GM23338 (cell line): Measurements from ENCODE around the gene COL1A2. TPM values are rescaled to one million over a fixed set of nuclear protein-coding genes. Genes with fewer than 3 reads are reported as not detected.
A peak's percentile ranks its signal among the peaks of the same experiment; 100 is the strongest.

Experiments
- ATAC-seq: fragments of 200-7000 bp; cut with Tn5 transposase; 3 replicates; pipeline ENCODE4 v1.9.1; 2020
- DNase-seq: peaks from one replicate; pipeline ENCODE4 v3.0.0-alpha.2; 2015; ENCODE audit warnings: low spot score
- H2AFZ ChIP-seq: fragments of 200-600 bp; sonication (generic); 2 replicates; pipeline ENCODE4 v1.8.0; 2016; ENCODE audit warnings: antibody characterized with exemption, mild to moderate bottlenecking, moderate library complexity
- H3F3A ChIP-seq: fragments of 200-600 bp; sonication (generic); replicated peaks from 2 replicates; pipeline ENCODE4 v1.8.0; 2017; ENCODE audit warnings: antibody characterized with exemption, mixed run types, low read depth
- H3K27ac ChIP-seq: fragments of 200-600 bp; sonication (generic); 2 replicates; pipeline ENCODE4 v1.6.1; 2016; ENCODE audit warnings: low read depth
- H3K27me3 ChIP-seq: fragments of 200-600 bp; sonication (generic); 2 replicates; pipeline ENCODE4 v1.8.0; 2016; ENCODE audit warnings: mild to moderate bottlenecking, mixed run types, moderate library complexity; ENCODE audit not compliant: insufficient read depth
- H3K36me3 ChIP-seq: fragments of 200-600 bp; sonication (generic); 2 replicates; pipeline ENCODE4 v1.8.0; 2016; ENCODE audit warnings: mild to moderate bottlenecking; ENCODE audit not compliant: insufficient read depth
- H3K4me1 ChIP-seq: fragments of 200-600 bp; sonication (generic); 2 replicates; pipeline ENCODE4 v1.8.0; 2016; ENCODE audit warnings: mild to moderate bottlenecking, moderate library complexity; ENCODE audit not compliant: insufficient read depth
- H3K4me2 ChIP-seq: fragments of 200-600 bp; sonication (generic); 2 replicates; pipeline ENCODE4 v1.7.1; 2017; ENCODE audit warnings: mixed run types
- H3K4me3 ChIP-seq: fragments of 200-600 bp; sonication (generic); 2 replicates; pipeline ENCODE4 v1.6.1; 2016; ENCODE audit warnings: mixed run types
- H3K79me2 ChIP-seq: fragments of 200-600 bp; sonication (generic); replicated peaks from 2 replicates; pipeline ENCODE4 v1.8.0; 2017; ENCODE audit warnings: mild to moderate bottlenecking; ENCODE audit not compliant: insufficient read depth
- H3K9me2 ChIP-seq: fragments of 200-600 bp; sonication (generic); 2 replicates; pipeline ENCODE4 v1.8.0; 2017; ENCODE audit not compliant: insufficient read depth
- H4K20me1 ChIP-seq: fragments of 200-600 bp; sonication (generic); replicated peaks from 2 replicates; pipeline ENCODE4 v1.8.0; 2017; ENCODE audit warnings: mild to moderate bottlenecking; ENCODE audit not compliant: insufficient read depth
- H3K27ac Mint-ChIP-seq: 2 replicates; pipeline ENCODE4 v1.8.0; 2020; ENCODE audit warnings: inconsistent platforms, mild to moderate bottlenecking, moderate library complexity, mixed read lengths
- H3K27me3 Mint-ChIP-seq: 3 replicates; pipeline ENCODE4 v1.8.0; 2022; ENCODE audit warnings: low read depth, mild to moderate bottlenecking, moderate library complexity, mixed read lengths, inconsistent platforms; ENCODE audit not compliant: insufficient read depth, poor library complexity
- H3K36me3 Mint-ChIP-seq: 3 replicates; pipeline ENCODE4 v1.8.0; 2021; ENCODE audit warnings: low read depth, mild to moderate bottlenecking, inconsistent platforms, moderate library complexity, mixed read lengths
- H3K4me1 Mint-ChIP-seq: 3 replicates; pipeline ENCODE4 v1.8.0; 2020; ENCODE audit warnings: mild to moderate bottlenecking, inconsistent platforms, mixed read lengths
- H3K4me3 Mint-ChIP-seq: 3 replicates; pipeline ENCODE4 v1.8.0; 2021; ENCODE audit warnings: moderate library complexity, mild to moderate bottlenecking, inconsistent platforms, mixed read lengths
- H3K9me3 Mint-ChIP-seq: 3 replicates; pipeline ENCODE4 v1.8.0; 2020; ENCODE audit warnings: moderate library complexity, mild to moderate bottlenecking, inconsistent platforms, mixed read lengths
- ETS1 ChIP-seq: IDR thresholded peaks from 2 replicates; pipeline ENCODE4 v1.6.1; 2016; ENCODE audit warnings: antibody characterized with exemption
- EZH2 ChIP-seq: fragments of 200-600 bp; sonication (generic); IDR thresholded peaks from one replicate; pipeline ENCODE4 v1.8.0; 2017; ENCODE audit warnings: antibody characterized with exemption, mild to moderate bottlenecking, low read depth; ENCODE audit not compliant: unreplicated experiment
- EZH2phosphoT487 ChIP-seq: fragments of 200-600 bp; sonication (generic); IDR thresholded peaks from one replicate; pipeline ENCODE4 v1.8.1; 2018; ENCODE audit warnings: antibody characterized with exemption; ENCODE audit not compliant: unreplicated experiment
- NANOG ChIP-seq: IDR thresholded peaks from 2 replicates; pipeline ENCODE4 v1.6.1; 2016; ENCODE audit warnings: antibody characterized with exemption, borderline replicate concordance
- POLR2AphosphoS5 ChIP-seq: IDR thresholded peaks from 2 replicates; pipeline ENCODE4 v1.6.1; 2016; ENCODE audit warnings: antibody characterized with exemption, low read depth
- ZNF114 ChIP-seq: fragments of 250-450 bp; sonication (Bioruptor Pico); IDR thresholded peaks from 2 replicates; pipeline ENCODE4 v1.5.0; 2020; ENCODE audit warnings: mild to moderate bottlenecking, moderate library complexity
- ZNF331 ChIP-seq: fragments of 250-450 bp; sonication (Bioruptor Pico); IDR thresholded peaks from 2 replicates; pipeline ENCODE4 v1.5.0; 2020; ENCODE audit warnings: low read depth, mild to moderate bottlenecking, moderate library complexity
- polyA plus RNA-seq: library from polyadenylated mRNA; unstranded; fragments of >200 nt; fragmentation: Nextera tagmentation; extraction: Ambion mirVana; gene quantifications from 2 replicates; pipeline ENCODE4 v1.2.1, GENCODE V29; 2016
- total RNA-seq: library from RNA; depleted of rRNA; stranded (reverse); fragments of >200 nt; shearing (Covaris generic); gene quantifications from 2 replicates; pipeline ENCODE4 v1.2.3, GENCODE V29; 2014
- TF ChIP-seq, protein P1 (sequence below): IDR thresholded peaks from one replicate; pipeline ENCODE4 v1.6.1; 2018; ENCODE audit warnings: antibody characterized with exemption; ENCODE audit not compliant: unreplicated experiment
- TF ChIP-seq, protein P2 (sequence below), 2 experiments: fragments of 200-600 bp in 1 of 2; sonication (generic) in 1 of 2; conservative IDR thresholded peaks; 2 replicates each; pipeline versions ENCODE4 v1.5.1 to v1.6.1; 2016 to 2017; ENCODE audit warnings: antibody characterized with exemption in 2 of 2, low read depth in 2 of 2, mild to moderate bottlenecking in 2 of 2, moderate library complexity in 1 of 2

COL1A2 gene
- total and polyA plus RNA-seq, 2 experiments from 2014 or later, result 32.0 to 67.0 TPM

- H3K36me3 ChIP-seq, result no peaks in the 10 kb centered on the region
- no peak overlapping the region for H3K27ac ChIP-seq
- TF ChIP-seq, protein P1, sequence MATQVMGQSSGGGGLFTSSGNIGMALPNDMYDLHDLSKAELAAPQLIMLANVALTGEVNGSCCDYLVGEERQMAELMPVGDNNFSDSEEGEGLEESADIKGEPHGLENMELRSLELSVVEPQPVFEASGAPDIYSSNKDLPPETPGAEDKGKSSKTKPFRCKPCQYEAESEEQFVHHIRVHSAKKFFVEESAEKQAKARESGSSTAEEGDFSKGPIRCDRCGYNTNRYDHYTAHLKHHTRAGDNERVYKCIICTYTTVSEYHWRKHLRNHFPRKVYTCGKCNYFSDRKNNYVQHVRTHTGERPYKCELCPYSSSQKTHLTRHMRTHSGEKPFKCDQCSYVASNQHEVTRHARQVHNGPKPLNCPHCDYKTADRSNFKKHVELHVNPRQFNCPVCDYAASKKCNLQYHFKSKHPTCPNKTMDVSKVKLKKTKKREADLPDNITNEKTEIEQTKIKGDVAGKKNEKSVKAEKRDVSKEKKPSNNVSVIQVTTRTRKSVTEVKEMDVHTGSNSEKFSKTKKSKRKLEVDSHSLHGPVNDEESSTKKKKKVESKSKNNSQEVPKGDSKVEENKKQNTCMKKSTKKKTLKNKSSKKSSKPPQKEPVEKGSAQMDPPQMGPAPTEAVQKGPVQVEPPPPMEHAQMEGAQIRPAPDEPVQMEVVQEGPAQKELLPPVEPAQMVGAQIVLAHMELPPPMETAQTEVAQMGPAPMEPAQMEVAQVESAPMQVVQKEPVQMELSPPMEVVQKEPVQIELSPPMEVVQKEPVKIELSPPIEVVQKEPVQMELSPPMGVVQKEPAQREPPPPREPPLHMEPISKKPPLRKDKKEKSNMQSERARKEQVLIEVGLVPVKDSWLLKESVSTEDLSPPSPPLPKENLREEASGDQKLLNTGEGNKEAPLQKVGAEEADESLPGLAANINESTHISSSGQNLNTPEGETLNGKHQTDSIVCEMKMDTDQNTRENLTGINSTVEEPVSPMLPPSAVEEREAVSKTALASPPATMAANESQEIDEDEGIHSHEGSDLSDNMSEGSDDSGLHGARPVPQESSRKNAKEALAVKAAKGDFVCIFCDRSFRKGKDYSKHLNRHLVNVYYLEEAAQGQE, result no peak
- no peak for TF ChIP-seq EZH2phosphoT487
- TF ChIP-seq ZNF114 (CRISPR knock-in tag), result no peak
- TF ChIP-seq NANOG, result no peak
- TF ChIP-seq, protein P2, sequence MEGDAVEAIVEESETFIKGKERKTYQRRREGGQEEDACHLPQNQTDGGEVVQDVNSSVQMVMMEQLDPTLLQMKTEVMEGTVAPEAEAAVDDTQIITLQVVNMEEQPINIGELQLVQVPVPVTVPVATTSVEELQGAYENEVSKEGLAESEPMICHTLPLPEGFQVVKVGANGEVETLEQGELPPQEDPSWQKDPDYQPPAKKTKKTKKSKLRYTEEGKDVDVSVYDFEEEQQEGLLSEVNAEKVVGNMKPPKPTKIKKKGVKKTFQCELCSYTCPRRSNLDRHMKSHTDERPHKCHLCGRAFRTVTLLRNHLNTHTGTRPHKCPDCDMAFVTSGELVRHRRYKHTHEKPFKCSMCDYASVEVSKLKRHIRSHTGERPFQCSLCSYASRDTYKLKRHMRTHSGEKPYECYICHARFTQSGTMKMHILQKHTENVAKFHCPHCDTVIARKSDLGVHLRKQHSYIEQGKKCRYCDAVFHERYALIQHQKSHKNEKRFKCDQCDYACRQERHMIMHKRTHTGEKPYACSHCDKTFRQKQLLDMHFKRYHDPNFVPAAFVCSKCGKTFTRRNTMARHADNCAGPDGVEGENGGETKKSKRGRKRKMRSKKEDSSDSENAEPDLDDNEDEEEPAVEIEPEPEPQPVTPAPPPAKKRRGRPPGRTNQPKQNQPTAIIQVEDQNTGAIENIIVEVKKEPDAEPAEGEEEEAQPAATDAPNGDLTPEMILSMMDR (conservative IDR thresholded peaks at IDR 0.05; ENCODE audit: low read depth in 2 of 2), result no peak
- TF ChIP-seq ETS1, result no peak
- H2AFZ ChIP-seq, result no peak overlapping the region
- H3K4me3 Mint-ChIP-seq, result no peak overlapping the region
- no peak overlapping the region for H3K4me3 ChIP-seq
- DNase-seq, result no peak
- H3F3A ChIP-seq, result no peaks in the 10 kb centered on the region
- H3K27ac Mint-ChIP-seq, result no peak overlapping the region
- H3K4me1 ChIP-seq, result no peaks in the 10 kb centered on the region
- H3K27me3 ChIP-seq, result no peaks in the 10 kb centered on the region
- H3K4me1 Mint-ChIP-seq, result peaks cover 10% of the 10 kb centered on the region; the same call in 2 of the 3 replicates
- no peak for ATAC-seq
- no peaks in the 10 kb centered on the region for H3K79me2 ChIP-seq
- H3K4me2 ChIP-seq, result no peak overlapping the region
- H3K9me3 Mint-ChIP-seq, result no peaks in the 10 kb centered on the region
- no peaks in the 10 kb centered on the region for H3K9me2 ChIP-seq
- H3K36me3 Mint-ChIP-seq, result no peaks in the 10 kb centered on the region
- no peaks in the 10 kb centered on the region for H3K27me3 Mint-ChIP-seq
- no peaks in the 10 kb centered on the region for H4K20me1 ChIP-seq
These were observed 50.1 kb downstream of the COL1A2 start for GRCh38 chr7:94444813-94445212.

DNA sequence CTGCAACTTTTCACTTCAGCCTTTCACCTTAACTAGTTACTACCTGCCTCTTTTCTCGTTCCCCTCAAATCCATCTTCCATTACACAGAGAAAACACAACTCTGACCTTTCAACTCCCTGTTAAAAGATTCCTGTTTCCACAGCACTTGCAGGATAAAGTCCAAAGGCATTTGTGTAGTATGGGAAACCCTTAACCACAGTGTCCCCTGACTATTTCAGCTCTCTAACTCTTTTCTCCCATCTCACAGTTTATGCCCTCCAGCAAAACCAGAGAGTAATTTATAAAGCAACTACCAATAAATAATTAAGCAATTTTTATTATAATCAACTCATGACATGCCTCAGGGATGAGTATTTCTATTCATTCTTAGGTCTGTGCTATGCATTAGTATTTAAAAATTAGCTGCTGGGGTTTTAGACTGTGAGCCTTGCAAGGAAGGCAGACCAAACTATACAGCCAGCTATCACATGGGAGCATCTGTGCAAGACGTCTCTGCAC lies 51.0 kb downstream of the COL1A2 start:
- no peak overlapping the region for H3K4me3 ChIP-seq
- Mint-ChIP-seq H3K36me3 (no peaks in the 10 kb centered on the region), H3K27ac (no peak overlapping the region), H3K4me3 (no peak overlapping the region), H3K27me3 (no peaks in the 10 kb centered on the region), H3K4me1 (peaks cover 3% of the 10 kb centered on the region; the same call in 1 of the 3 replicates), H3K9me3 (no peaks in the 10 kb centered on the region)
- DNase-seq (no peak), ATAC-seq (no peak)
- H3K36me3 ChIP-seq, result no peaks in the 10 kb centered on the region
- no peak overlapping the region for H3K27ac ChIP-seq
- no peaks in the 10 kb centered on the region for H4K20me1 ChIP-seq
- H2AFZ ChIP-seq, result peak overlapping the region; percentile 69; the same call in 1 of the 2 replicates
- H3K4me1 ChIP-seq, result no peaks in the 10 kb centered on the region
- H3K79me2 ChIP-seq, result no peaks in the 10 kb centered on the region
- H3F3A ChIP-seq, result no peaks in the 10 kb centered on the region
- H3K4me2 ChIP-seq, result no peak overlapping the region
- H3K27me3 ChIP-seq, result no peaks in the 10 kb centered on the region
- H3K9me2 ChIP-seq, result no peaks in the 10 kb centered on the region
- TF ChIP-seq, protein P1, result no peak
- TF ChIP-seq ETS1 (no peak), NANOG (no peak), ZNF331 (CRISPR knock-in tag) (no peak), EZH2phosphoT487 (no peak), POLR2AphosphoS5 (no peak), EZH2 (no peak), ZNF114 (CRISPR knock-in tag) (no peak)
- TF ChIP-seq, protein P2 (conservative IDR thresholded peaks at IDR 0.05; ENCODE audit: low read depth in 2 of 2), result no peak
